ENCODE data around the gene GALNS.

GRCh38 chr16:88767546-88768070 is 89.1 kb downstream of the GALNS start:
- TF ChIP-seq CTCF (IDR thresholded peaks at IDR 0.05; ENCODE audit: poor library complexity, severe bottlenecking): no peak
- no peak for TF ChIP-seq EZH2 (IDR thresholded peaks at IDR 0.05; ENCODE audit: borderline replicate concordance, insufficient read depth, low read length, poor library complexity, severe bottlenecking)
- TF ChIP-seq POLR2AphosphoS5 (IDR thresholded peaks at IDR 0.05): no peak
- no peak for TF ChIP-seq TAF1 (IDR thresholded peaks at IDR 0.05; ENCODE audit: low read depth)
- no peak for TF ChIP-seq RAD21 (conservative IDR thresholded peaks at IDR 0.05)
- no peak for TF ChIP-seq REST (IDR thresholded peaks at IDR 0.05; ENCODE audit: borderline replicate concordance)
- TF ChIP-seq EP300 (conservative IDR thresholded peaks at IDR 0.05; ENCODE audit: poor library complexity, severe bottlenecking): no peak
- TF ChIP-seq SMC3 (conservative IDR thresholded peaks at IDR 0.05; ENCODE audit: poor library complexity): no peak
- no peak for TF ChIP-seq MXI1 (conservative IDR thresholded peaks at IDR 0.05; ENCODE audit: poor library complexity, severe bottlenecking)
